ENCODE measurements around the gene ASB6. TPM values are rescaled to one million over a fixed set of nuclear protein-coding genes. Genes with fewer than 3 reads are reported as not detected.

Gene ASB6
- total and polyA plus RNA-seq, 2 of the 13 experiments (the other 11 are each of a cell fraction or from before 2014, with no cell fraction given), result 8.2 to 8.4 TPM

- TF ChIP-seq ZBTB20 (CRISPR knock-in tag; IDR thresholded peaks at IDR 0.05; ENCODE audit: borderline replicate concordance, low read depth), result no peak
- no peak for TF ChIP-seq CBX2 (IDR thresholded peaks at IDR 0.05; ENCODE audit: low read depth, low read length)
- TF ChIP-seq CBX2 (CRISPR knock-in tag; IDR thresholded peaks at IDR 0.05; ENCODE audit: low read depth), result no peak
- TF ChIP-seq SOX6 (IDR thresholded peaks at IDR 0.05), result no peak
- peak; percentile 22; the same call in 1 of the 2 replicates for TF ChIP-seq SOX6 (CRISPR knock-in tag; IDR thresholded peaks at IDR 0.05)
- peak; percentile 88 for TF ChIP-seq ZNF232 (CRISPR knock-in tag; IDR thresholded peaks at IDR 0.05; ENCODE audit: borderline replicate concordance)
- no peak; the same call in 1 of the 2 replicates for TF ChIP-seq ZNF768 (CRISPR knock-in tag; IDR thresholded peaks at IDR 0.05)
- no peak for TF ChIP-seq GPN1 (CRISPR knock-in tag; IDR thresholded peaks at IDR 0.05; ENCODE audit: borderline replicate concordance)
- peak; percentile 72 for TF ChIP-seq TFDP1 (CRISPR knock-in tag; IDR thresholded peaks at IDR 0.05; ENCODE audit: borderline replicate concordance)
- peak; percentile 39; the same call in 1 of the 2 replicates for TF ChIP-seq HIVEP1 (CRISPR knock-in tag; IDR thresholded peaks at IDR 0.05)
- TF ChIP-seq ZBTB1 (CRISPR knock-in tag; IDR thresholded peaks at IDR 0.05; ENCODE audit: borderline replicate concordance), result no peak
- TF ChIP-seq ZNF777 (CRISPR knock-in tag; IDR thresholded peaks at IDR 0.05), result 0 out of 2 replicates have a peak, but pooled peaks have one; percentile 30
- TF ChIP-seq, protein P1, sequence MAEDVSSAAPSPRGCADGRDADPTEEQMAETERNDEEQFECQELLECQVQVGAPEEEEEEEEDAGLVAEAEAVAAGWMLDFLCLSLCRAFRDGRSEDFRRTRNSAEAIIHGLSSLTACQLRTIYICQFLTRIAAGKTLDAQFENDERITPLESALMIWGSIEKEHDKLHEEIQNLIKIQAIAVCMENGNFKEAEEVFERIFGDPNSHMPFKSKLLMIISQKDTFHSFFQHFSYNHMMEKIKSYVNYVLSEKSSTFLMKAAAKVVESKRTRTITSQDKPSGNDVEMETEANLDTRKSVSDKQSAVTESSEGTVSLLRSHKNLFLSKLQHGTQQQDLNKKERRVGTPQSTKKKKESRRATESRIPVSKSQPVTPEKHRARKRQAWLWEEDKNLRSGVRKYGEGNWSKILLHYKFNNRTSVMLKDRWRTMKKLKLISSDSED (CRISPR knock-in tag; IDR thresholded peaks at IDR 0.05), result 0 out of 2 replicates have a peak, but pooled peaks have one; percentile 31
- TF ChIP-seq ZNF512 (CRISPR knock-in tag; IDR thresholded peaks at IDR 0.05), result no peak
- no peak for TF ChIP-seq ZC3H4 (CRISPR knock-in tag; IDR thresholded peaks at IDR 0.05; ENCODE audit: borderline replicate concordance)
- TF ChIP-seq TBL1XR1 (IDR thresholded peaks at IDR 0.05; ENCODE audit: borderline replicate concordance, low read length, partially characterized antibody), result no peak
- TF ChIP-seq ZNF496 (CRISPR knock-in tag; IDR thresholded peaks at IDR 0.05; ENCODE audit: insufficient replicate concordance), result no peak
- no peak for TF ChIP-seq FOXK2 (IDR thresholded peaks at IDR 0.05)
- no peak; the same call in 1 of the 2 replicates for TF ChIP-seq MED13 (CRISPR knock-in tag; IDR thresholded peaks at IDR 0.05)
- TF ChIP-seq, protein P2, sequence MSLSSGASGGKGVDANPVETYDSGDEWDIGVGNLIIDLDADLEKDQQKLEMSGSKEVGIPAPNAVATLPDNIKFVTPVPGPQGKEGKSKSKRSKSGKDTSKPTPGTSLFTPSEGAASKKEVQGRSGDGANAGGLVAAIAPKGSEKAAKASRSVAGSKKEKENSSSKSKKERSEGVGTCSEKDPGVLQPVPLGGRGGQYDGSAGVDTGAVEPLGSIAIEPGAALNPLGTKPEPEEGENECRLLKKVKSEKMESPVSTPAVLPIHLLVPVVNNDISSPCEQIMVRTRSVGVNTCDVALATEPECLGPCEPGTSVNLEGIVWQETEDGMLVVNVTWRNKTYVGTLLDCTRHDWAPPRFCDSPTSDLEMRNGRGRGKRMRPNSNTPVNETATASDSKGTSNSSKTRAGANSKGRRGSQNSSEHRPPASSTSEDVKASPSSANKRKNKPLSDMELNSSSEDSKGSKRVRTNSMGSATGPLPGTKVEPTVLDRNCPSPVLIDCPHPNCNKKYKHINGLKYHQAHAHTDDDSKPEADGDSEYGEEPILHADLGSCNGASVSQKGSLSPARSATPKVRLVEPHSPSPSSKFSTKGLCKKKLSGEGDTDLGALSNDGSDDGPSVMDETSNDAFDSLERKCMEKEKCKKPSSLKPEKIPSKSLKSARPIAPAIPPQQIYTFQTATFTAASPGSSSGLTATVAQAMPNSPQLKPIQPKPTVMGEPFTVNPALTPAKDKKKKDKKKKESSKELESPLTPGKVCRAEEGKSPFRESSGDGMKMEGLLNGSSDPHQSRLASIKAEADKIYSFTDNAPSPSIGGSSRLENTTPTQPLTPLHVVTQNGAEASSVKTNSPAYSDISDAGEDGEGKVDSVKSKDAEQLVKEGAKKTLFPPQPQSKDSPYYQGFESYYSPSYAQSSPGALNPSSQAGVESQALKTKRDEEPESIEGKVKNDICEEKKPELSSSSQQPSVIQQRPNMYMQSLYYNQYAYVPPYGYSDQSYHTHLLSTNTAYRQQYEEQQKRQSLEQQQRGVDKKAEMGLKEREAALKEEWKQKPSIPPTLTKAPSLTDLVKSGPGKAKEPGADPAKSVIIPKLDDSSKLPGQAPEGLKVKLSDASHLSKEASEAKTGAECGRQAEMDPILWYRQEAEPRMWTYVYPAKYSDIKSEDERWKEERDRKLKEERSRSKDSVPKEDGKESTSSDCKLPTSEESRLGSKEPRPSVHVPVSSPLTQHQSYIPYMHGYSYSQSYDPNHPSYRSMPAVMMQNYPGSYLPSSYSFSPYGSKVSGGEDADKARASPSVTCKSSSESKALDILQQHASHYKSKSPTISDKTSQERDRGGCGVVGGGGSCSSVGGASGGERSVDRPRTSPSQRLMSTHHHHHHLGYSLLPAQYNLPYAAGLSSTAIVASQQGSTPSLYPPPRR (CRISPR knock-in tag; IDR thresholded peaks at IDR 0.05; ENCODE audit: borderline replicate concordance), result no peak
- TF ChIP-seq MEF2D (CRISPR knock-in tag; IDR thresholded peaks at IDR 0.05), result peak; percentile 81; the same call in 1 of the 2 replicates
- TF ChIP-seq ZNF775 (CRISPR knock-in tag; IDR thresholded peaks at IDR 0.05; ENCODE audit: borderline replicate concordance), result no peak
Observed at GRCh38 chr9:129626079-129626624, 15.8 kb downstream of the ASB6 start, which contains the start of gene NTMT1 (continued).
